Esophagus squamous epithelium (tissue), 5 donors: ENCODE measurements around the gene DLL1. TPM values are rescaled to one million over a fixed set of nuclear protein-coding genes. Genes with fewer than 3 reads are reported as not detected.

Experiments
- DNase-seq: peaks from one replicate; lab custom pipeline; 2025; lab: John Stamatoyannopoulos, UW
- H3K27ac ChIP-seq, 4 donors: fragments of 200-600 bp; sonication (generic); one replicate each; pipeline ENCODE4 v1.5.1; 2016 to 2019; ENCODE audit warnings: mild to moderate bottlenecking in 1 of 4
- H3K27me3 ChIP-seq, 4 donors: fragments of 200-600 bp; sonication (generic); 1 replicate in 3 of 4; 2 replicates in 1 of 4; pipeline versions ENCODE4 v1.5.1 to v1.6.0; 2017 to 2021; ENCODE audit warnings: antibody characterized with exemption in 1 of 4
- H3K36me3 ChIP-seq, 3 donors: fragments of 200-600 bp; sonication (generic); one replicate each; pipeline ENCODE4 v1.5.1; 2016 to 2019
- H3K4me1 ChIP-seq, 3 donors: fragments of 200-600 bp; sonication (generic); one replicate each; pipeline ENCODE4 v1.5.1; 2017 to 2019
- H3K4me3 ChIP-seq, 4 donors: fragments of 200-600 bp; sonication (generic); 1 replicate in 3 of 4; 2 replicates in 1 of 4; pipeline ENCODE4 v1.5.1; 2016 to 2019; ENCODE audit warnings: mild to moderate bottlenecking in 2 of 4, moderate library complexity in 1 of 4
- H3K9me3 ChIP-seq, 3 donors: fragments of 200-600 bp; sonication (generic); one replicate each; pipeline ENCODE4 v1.5.1; 2016 to 2019
- POLR2A ChIP-seq, 4 donors: fragments of 450-650 bp; IDR thresholded peaks; one replicate each; pipeline ENCODE4 v1.6.1; 2017; ENCODE audit warnings: antibody characterized with exemption in 4 of 4, mild to moderate bottlenecking in 4 of 4, moderate library complexity in 3 of 4
- WGBS, 2 donors: methylation state at CpG; one replicate each; pipeline ENCODE4 v1.1.5; 2018; 5-methylcytosine and 5-hydroxymethylcytosine counted together
- intact Hi-C: fragments of 100-400 bp; cut with DNase I; formaldehyde crosslinking; loops from one replicate; pipeline ENCODE4 v1.15.0; 2022
- total RNA-seq, 4 donors: library from RNA; depleted of rRNA; stranded (reverse); fragments of >200 nt; gene quantifications; one replicate each; pipeline ENCODE4 v1.1.0, GENCODE V29; 2016
- TF ChIP-seq, protein P1 (sequence below), 6 experiments: fragments of 450-650 bp in 4 of 6; fragments of 200-600 bp in 2 of 6; sonication (generic) in 2 of 6; IDR thresholded peaks; one replicate each; pipeline ENCODE4 v1.5.1; 2016 to 2019; ENCODE audit warnings: antibody characterized with exemption in 6 of 6, mild to moderate bottlenecking in 4 of 6, moderate library complexity in 4 of 6
- donor health status: DM: yes; HTN: yes; CAD: no.

Gene DLL1
- total RNA-seq, 4 donors from 2014 or later, result 8.3 to 37.6 (median 15.1) TPM

DNA sequence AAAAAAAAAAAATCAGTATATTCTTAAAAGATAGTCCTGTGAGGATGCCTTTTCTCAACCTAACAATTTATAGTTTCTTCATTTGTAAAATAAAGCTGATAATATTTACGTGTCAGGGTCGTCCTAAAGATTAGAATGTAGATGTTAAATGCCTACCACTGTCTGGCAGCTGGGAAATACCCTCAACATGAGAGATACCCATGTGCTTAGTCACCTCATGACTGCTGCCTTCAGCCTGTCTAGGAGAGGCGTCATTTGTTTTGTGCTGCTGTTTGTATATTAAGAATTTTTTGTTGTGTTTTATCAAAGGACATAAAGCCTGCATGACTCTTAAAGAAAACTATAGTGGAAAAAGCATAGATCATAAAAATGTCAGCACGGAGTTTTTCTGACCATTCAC is 25.2 kb upstream of the DLL1 start:
- Histone ChIP-seq H3K36me3 (peaks cover 0 to 42% (median 0%) of the 10 kb centered on the region in 3 donors), H3K9me3 (no peaks in the 10 kb centered on the region), H3K4me3 (no peak overlapping the region), H3K27me3 (no peaks in the 10 kb centered on the region), H3K4me1 (peaks cover 0 to 20% (median 0%) of the 10 kb centered on the region in 3 donors), H3K27ac (no peak overlapping the region)
- intact Hi-C loops, result no loop called here
- TF ChIP-seq, protein P1, sequence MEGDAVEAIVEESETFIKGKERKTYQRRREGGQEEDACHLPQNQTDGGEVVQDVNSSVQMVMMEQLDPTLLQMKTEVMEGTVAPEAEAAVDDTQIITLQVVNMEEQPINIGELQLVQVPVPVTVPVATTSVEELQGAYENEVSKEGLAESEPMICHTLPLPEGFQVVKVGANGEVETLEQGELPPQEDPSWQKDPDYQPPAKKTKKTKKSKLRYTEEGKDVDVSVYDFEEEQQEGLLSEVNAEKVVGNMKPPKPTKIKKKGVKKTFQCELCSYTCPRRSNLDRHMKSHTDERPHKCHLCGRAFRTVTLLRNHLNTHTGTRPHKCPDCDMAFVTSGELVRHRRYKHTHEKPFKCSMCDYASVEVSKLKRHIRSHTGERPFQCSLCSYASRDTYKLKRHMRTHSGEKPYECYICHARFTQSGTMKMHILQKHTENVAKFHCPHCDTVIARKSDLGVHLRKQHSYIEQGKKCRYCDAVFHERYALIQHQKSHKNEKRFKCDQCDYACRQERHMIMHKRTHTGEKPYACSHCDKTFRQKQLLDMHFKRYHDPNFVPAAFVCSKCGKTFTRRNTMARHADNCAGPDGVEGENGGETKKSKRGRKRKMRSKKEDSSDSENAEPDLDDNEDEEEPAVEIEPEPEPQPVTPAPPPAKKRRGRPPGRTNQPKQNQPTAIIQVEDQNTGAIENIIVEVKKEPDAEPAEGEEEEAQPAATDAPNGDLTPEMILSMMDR (IDR thresholded peaks at IDR 0.05), result no peak
- TF ChIP-seq POLR2A (IDR thresholded peaks at IDR 0.05), result no peak
- 84 to 90% methylated on average over 4 of the region's 4 CpGs for WGBS, 2 donors
- no peak for DNase-seq

DNA sequence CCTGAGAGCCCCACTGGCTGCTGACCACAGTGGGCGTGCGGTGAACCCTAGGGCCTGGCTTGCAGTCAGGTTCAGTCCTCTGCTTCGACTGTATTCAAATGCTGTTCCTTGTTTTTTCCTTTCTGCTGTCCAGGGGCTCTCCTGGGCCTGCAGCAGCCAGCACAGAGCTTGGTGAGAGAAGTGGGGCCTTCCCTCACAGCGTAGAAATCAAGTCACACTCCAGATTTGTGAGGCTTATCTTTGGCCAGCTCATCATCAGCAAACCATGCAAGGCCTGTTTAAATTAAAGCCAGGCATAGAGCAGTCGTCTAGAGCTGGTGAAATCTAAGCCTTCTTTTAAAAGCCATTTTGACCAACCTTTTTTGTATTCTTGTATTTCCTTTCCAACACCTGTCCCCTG is 24.1 kb upstream of the DLL1 start:
- Histone ChIP-seq H3K36me3 (peaks cover 0 to 33% (median 0%) of the 10 kb centered on the region in 3 donors), H3K27me3 (no peaks in the 10 kb centered on the region), H3K9me3 (no peaks in the 10 kb centered on the region), H3K4me1 (peaks cover 0 to 31% (median 0%) of the 10 kb centered on the region in 3 donors), H3K27ac (no peak overlapping the region), H3K4me3 (no peak overlapping the region)
- TF ChIP-seq, protein P1 (IDR thresholded peaks at IDR 0.05), result no peak
- TF ChIP-seq POLR2A (IDR thresholded peaks at IDR 0.05), result no peak
- intact Hi-C loops, result no loop called here
- WGBS, 2 donors, result 79 to 85% methylated on average over 5 of the region's 5 CpGs
- no peak for DNase-seq

DNA sequence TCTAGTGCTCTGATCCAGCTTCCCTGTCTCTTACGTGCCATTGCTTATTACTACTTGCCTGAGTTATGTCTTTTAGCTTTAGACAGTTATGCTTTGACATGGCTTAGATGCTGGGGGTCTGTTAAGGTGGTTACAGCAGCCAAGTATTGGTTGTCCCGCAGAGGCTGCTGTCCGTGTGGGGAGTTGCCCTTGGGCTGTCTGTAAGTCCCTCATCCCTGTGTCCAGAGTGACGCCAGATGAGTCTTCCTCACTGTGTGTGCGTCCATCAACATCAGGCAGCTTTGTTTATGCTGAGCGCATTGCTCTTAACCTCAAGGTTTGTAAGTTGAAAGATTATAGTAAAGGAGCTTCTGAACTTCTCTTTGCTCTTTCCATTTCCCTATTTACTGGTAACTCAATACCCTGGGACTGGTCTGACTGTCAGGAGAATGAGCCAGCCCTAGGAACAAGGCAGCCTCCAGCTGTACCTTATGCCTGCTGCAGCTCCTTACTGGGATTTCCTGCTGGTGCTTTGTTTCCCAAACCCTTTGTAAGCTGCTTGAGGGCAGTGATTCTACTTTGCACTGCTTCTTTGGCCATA is 22.9 kb upstream of the DLL1 start:
- Histone ChIP-seq H3K9me3 (no peaks in the 10 kb centered on the region), H3K36me3 (peaks cover 0 to 22% (median 0%) of the 10 kb centered on the region in 3 donors), H3K4me3 (no peak overlapping the region), H3K27ac (no peak overlapping the region), H3K27me3 (no peaks in the 10 kb centered on the region), H3K4me1 (peaks cover 0 to 43% (median 8%) of the 10 kb centered on the region in 3 donors)
- TF ChIP-seq POLR2A (IDR thresholded peaks at IDR 0.05), result no peak
- TF ChIP-seq, protein P1 (IDR thresholded peaks at IDR 0.05), result no peak
- intact Hi-C loops, result no loop called here
- DNase-seq, result no peak
- WGBS, 2 donors, result 88 to 96% methylated on average over 6 of the region's 6 CpGs

DNA sequence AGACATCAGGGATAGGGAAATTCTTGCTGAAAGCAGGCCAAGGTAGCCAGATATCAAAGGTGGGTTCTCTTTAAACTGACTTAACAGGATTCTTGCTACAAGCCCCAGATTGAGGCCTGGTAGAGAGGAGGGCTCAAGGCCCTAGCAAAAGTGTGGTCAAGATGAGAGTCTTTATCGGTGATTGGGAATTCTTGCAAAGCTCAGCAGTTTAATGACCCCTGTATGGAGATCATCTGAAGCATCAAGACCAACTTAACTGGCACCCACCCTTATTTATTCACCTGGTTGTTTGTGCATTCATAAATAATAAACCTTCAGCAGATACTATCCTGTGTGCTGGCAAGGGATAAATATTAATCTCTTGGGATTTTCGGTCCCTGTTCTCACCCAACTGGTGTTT is 22.0 kb upstream of the DLL1 start:
- H3K36me3 ChIP-seq, result peaks cover 0 to 13% (median 0%) of the 10 kb centered on the region in 3 donors
- TF ChIP-seq, protein P1 (IDR thresholded peaks at IDR 0.05), result no peak
- TF ChIP-seq POLR2A (IDR thresholded peaks at IDR 0.05), result no peak
- no peak for DNase-seq
- no peak overlapping the region for H3K27ac ChIP-seq
- H3K9me3 ChIP-seq, result no peaks in the 10 kb centered on the region
- WGBS, 2 donors, result 86 to 96% methylated on average over 2 of the region's 2 CpGs
- no peaks in the 10 kb centered on the region for H3K27me3 ChIP-seq
- intact Hi-C loops, result no loop called here
- peaks cover 8 to 52% (median 18%) of the 10 kb centered on the region in 3 donors for H3K4me1 ChIP-seq
- H3K4me3 ChIP-seq, result no peak overlapping the region

DNA sequence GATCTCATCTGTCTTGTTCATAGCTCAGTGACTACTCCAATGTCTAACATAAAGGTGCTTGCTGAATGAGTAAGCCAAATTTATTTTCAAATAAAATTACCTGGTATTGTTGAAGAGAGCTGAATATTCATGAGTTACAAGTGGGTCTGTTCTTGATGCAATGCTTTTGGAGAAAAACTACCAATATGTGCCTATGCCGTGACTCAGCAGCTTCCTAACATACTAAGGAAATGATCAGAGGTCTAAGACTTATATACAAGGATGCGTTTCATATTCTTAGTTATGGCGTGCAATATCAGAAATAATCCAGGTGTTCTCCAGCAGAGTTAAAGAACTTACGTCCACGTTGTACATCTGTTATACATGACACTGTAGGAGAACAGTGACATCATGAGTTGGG is 20.8 kb upstream of the DLL1 start:
- Histone ChIP-seq H3K9me3 (no peaks in the 10 kb centered on the region), H3K36me3 (peaks cover 0 to 6% (median 0%) of the 10 kb centered on the region in 3 donors), H3K4me3 (no peak overlapping the region), H3K27me3 (no peaks in the 10 kb centered on the region), H3K27ac (no peak overlapping the region), H3K4me1 (peaks cover 18 to 61% (median 25%) of the 10 kb centered on the region in 3 donors)
- TF ChIP-seq POLR2A (IDR thresholded peaks at IDR 0.05), result no peak
- TF ChIP-seq, protein P1 (IDR thresholded peaks at IDR 0.05), result no peak
- DNase-seq, result no peak
- 79 to 91% methylated on average over 5 of the region's 5 CpGs for WGBS, 2 donors
- intact Hi-C loops, result no loop called here
